ENCODE measurements around the gene PRDM1. TPM values are rescaled to one million over a fixed set of nuclear protein-coding genes. Genes with fewer than 3 reads are reported as not detected.

PRDM1 gene
- total and polyA plus RNA-seq, 2 donors (not counting 1 experiment from before 2014, with no cell fraction given) = 2.8 to 5.4 TPM

DNA sequence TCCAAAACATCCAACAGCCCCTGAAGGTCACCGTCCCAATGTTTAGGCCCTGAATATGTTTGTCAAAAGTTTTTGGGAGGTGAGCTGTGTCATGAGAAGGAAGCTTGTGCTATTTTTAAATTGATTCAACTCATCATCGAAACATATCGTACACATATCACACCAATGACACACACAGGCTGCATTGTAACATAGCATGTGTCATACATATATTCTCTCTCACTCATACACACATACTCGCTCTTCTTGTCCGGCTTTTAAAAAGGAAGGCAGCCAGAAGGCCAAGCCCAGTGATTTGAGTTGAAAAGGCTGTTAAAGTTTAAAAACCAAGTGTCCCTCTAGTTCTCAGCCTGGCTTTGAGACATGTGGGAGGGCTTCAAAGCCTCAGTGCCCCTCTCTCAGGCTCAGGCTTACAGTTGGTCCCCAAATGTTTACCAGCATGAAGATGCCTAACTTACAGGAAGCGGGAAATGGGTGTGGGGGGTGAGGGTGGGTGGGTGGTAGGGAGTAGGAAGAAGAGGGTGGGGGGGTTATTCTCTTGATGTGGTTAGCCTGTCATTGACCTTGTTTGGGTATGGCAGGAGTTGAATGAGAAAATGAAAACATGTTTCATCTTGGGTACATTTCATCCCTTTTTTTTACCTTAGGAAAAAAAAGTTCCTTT, 3.3 kb upstream of the PRDM1 start:
- no peak overlapping the region for H3K4me3 ChIP-seq (replicated peaks in 1 of 4; ENCODE audit: control extremely low read depth in 1 of 4, insufficient read depth in 1 of 4, low read depth in 3 of 4, low read length in 4 of 4)
- H3K79me2 ChIP-seq (ENCODE audit: control insufficient read depth, insufficient read depth, low read length) = no peaks in the 10 kb centered on the region
- no peaks in the 10 kb centered on the region for H3K36me3 ChIP-seq (ENCODE audit: control insufficient read depth, insufficient read depth, low read length)
- H2AFZ ChIP-seq (ENCODE audit: low read length) = peak overlapping the region; percentile 37
- peak overlapping the region; percentile 52 for H3K27ac ChIP-seq (ENCODE audit: insufficient read depth, low read length)
- no peaks in the 10 kb centered on the region for H4K20me1 ChIP-seq (ENCODE audit: control insufficient read depth, extremely low read depth, insufficient read depth, low read length)
- no peak overlapping the region for H3K4me2 ChIP-seq (ENCODE audit: extremely low read depth, insufficient read depth, low read length)
- peak; percentile 76 to 85 for DNase-seq (ENCODE audit: low read depth in 2 of 2)
- no peak overlapping the region for H3K9ac ChIP-seq (ENCODE audit: insufficient read depth, low read length)
- TF ChIP-seq EZH2 (IDR thresholded peaks at IDR 0.05; ENCODE audit: low read length, missing control alignments) = no peak
- TF ChIP-seq, protein P1, sequence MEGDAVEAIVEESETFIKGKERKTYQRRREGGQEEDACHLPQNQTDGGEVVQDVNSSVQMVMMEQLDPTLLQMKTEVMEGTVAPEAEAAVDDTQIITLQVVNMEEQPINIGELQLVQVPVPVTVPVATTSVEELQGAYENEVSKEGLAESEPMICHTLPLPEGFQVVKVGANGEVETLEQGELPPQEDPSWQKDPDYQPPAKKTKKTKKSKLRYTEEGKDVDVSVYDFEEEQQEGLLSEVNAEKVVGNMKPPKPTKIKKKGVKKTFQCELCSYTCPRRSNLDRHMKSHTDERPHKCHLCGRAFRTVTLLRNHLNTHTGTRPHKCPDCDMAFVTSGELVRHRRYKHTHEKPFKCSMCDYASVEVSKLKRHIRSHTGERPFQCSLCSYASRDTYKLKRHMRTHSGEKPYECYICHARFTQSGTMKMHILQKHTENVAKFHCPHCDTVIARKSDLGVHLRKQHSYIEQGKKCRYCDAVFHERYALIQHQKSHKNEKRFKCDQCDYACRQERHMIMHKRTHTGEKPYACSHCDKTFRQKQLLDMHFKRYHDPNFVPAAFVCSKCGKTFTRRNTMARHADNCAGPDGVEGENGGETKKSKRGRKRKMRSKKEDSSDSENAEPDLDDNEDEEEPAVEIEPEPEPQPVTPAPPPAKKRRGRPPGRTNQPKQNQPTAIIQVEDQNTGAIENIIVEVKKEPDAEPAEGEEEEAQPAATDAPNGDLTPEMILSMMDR (conservative IDR thresholded peaks at IDR 0.05 in 1 of 2, IDR thresholded peaks at IDR 0.05 in 1 of 2; ENCODE audit: low read depth in 1 of 2, low read length in 2 of 2) = no peak
- no peaks in the 10 kb centered on the region for H3K27me3 ChIP-seq (ENCODE audit: control insufficient read depth, insufficient read depth, low read length)
- peaks cover 13% of the 10 kb centered on the region for H3K4me1 ChIP-seq (ENCODE audit: control insufficient read depth, extremely low read depth, insufficient read depth, low read length)
- no peaks in the 10 kb centered on the region for H3K9me3 ChIP-seq (ENCODE audit: control insufficient read depth, insufficient read depth, low read depth, low read length)

DNA sequence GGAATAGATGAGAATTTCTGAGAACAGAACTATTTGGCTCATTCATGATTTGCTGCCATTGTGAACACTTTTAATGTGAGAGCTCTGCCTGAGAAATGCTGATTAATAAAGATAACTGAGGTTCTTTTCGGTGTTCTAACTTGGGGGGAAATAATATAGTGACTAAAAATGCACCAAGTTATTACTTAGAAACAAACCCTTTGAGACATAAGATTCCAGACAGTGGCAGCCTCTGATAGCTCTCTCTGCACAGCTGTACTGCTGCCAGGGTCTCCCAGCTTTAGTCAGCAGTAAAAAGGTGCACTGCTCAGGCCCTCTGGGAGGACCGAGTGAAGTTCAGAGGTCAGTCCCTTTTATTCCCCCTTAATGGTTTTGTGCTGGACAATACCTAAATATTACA, 2.5 kb upstream of the PRDM1 start:
- H3K4me2 ChIP-seq (ENCODE audit: extremely low read depth, insufficient read depth, low read length) = no peak overlapping the region
- H3K9me3 ChIP-seq (ENCODE audit: control insufficient read depth, insufficient read depth, low read depth, low read length) = no peaks in the 10 kb centered on the region
- H3K4me3 ChIP-seq (replicated peaks in 1 of 4; ENCODE audit: control extremely low read depth in 1 of 4, insufficient read depth in 1 of 4, low read depth in 3 of 4, low read length in 4 of 4) = no peak overlapping the region
- H3K27ac ChIP-seq (ENCODE audit: insufficient read depth, low read length) = peak overlapping the region; percentile 58
- no peak overlapping the region for H3K9ac ChIP-seq (ENCODE audit: insufficient read depth, low read length)
- H4K20me1 ChIP-seq (ENCODE audit: control insufficient read depth, extremely low read depth, insufficient read depth, low read length) = no peaks in the 10 kb centered on the region
- H3K4me1 ChIP-seq (ENCODE audit: control insufficient read depth, extremely low read depth, insufficient read depth, low read length) = peaks cover 13% of the 10 kb centered on the region
- H3K36me3 ChIP-seq (ENCODE audit: control insufficient read depth, insufficient read depth, low read length) = no peaks in the 10 kb centered on the region
- peaks cover 6% of the 10 kb centered on the region for H3K79me2 ChIP-seq (ENCODE audit: control insufficient read depth, insufficient read depth, low read length)
- TF ChIP-seq, protein P1 (conservative IDR thresholded peaks at IDR 0.05 in 1 of 2, IDR thresholded peaks at IDR 0.05 in 1 of 2; ENCODE audit: low read depth in 1 of 2, low read length in 2 of 2) = no peak
- no peak for TF ChIP-seq EZH2 (IDR thresholded peaks at IDR 0.05; ENCODE audit: low read length, missing control alignments)
- no peaks in the 10 kb centered on the region for H3K27me3 ChIP-seq (ENCODE audit: control insufficient read depth, insufficient read depth, low read length)
- no peak overlapping the region for H2AFZ ChIP-seq (ENCODE audit: low read length)
- no peak for DNase-seq (ENCODE audit: low read depth in 2 of 2)

DNA sequence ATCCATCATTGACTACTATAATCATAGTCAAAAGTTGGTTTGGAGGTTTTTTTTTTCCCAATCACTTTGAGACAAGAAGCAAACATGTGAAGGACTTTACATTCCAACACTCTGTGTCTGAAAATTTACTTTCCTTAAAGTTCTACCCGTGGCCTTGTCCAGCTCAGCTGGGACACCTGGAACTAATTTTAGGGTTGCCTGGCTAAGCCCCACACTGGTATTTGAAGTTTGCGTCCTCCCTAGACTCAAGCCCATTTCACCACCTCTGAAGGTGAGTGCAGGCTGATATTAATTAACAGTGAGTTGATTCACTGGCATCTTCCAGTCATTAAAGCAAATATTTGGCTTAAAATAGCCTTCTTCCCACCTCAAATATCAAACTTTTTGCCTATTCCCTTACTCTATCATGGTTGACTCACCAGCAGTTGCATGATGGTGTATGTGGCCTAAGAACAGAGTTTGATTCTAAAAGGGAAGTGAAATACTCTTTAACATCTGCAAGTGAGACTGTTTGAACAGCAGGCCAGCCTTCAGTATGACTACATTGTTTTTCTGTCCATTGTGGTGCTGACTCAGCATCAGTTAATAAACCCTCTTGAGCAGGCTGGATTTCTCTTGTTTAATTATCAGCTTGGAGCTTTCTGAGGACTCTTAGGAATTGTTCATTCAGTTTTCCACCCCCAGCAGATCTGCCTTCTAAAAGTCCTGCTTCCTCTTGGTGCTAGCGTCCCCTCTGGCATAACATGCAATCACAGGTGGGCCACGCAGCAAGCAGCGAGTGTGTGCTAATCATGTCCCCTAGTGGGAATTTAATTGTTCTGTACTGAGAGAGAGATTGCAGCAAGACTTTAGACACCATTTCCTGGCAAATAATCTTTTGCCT, 1.8 kb upstream of the PRDM1 start:
- Histone ChIP-seq H2AFZ (ENCODE audit: low read length) (no peak overlapping the region), H3K9ac (ENCODE audit: insufficient read depth, low read length) (no peak overlapping the region), H3K79me2 (ENCODE audit: control insufficient read depth, insufficient read depth, low read length) (peaks cover 13% of the 10 kb centered on the region), H3K9me3 (ENCODE audit: control insufficient read depth, insufficient read depth, low read depth, low read length) (no peaks in the 10 kb centered on the region), H3K27ac (ENCODE audit: insufficient read depth, low read length) (peak overlapping the region; percentile 58), H3K4me3 (replicated peaks in 1 of 4; ENCODE audit: control extremely low read depth in 1 of 4, insufficient read depth in 1 of 4, low read depth in 3 of 4, low read length in 4 of 4) (no peak overlapping the region), H3K27me3 (ENCODE audit: control insufficient read depth, insufficient read depth, low read length) (no peaks in the 10 kb centered on the region), H3K36me3 (ENCODE audit: control insufficient read depth, insufficient read depth, low read length) (no peaks in the 10 kb centered on the region), H3K4me1 (ENCODE audit: control insufficient read depth, extremely low read depth, insufficient read depth, low read length) (peaks cover 13% of the 10 kb centered on the region), H3K4me2 (ENCODE audit: extremely low read depth, insufficient read depth, low read length) (peak overlapping the region; percentile 37), H4K20me1 (ENCODE audit: control insufficient read depth, extremely low read depth, insufficient read depth, low read length) (no peaks in the 10 kb centered on the region)
- TF ChIP-seq, protein P1 (conservative IDR thresholded peaks at IDR 0.05 in 1 of 2, IDR thresholded peaks at IDR 0.05 in 1 of 2; ENCODE audit: low read depth in 1 of 2, low read length in 2 of 2) = peak; percentile 78 to 89
- TF ChIP-seq EZH2 (IDR thresholded peaks at IDR 0.05; ENCODE audit: low read length, missing control alignments) = no peak
- peak; percentile 90 to 93 for DNase-seq (ENCODE audit: low read depth in 2 of 2)
